Activated CD8-positive, alpha-beta memory T cell treated with anti-CD3 and anti-CD28 coated beads, Interleukin-2, amount 50 U/mL, for 1 hour (primary cell): ENCODE results near the gene TMEM53.
"Not testable (repeated sequence)": the region's sequence is repeated elsewhere in the genome, so short reads cannot be mapped to it uniquely, and the experiment has no call there.

Source experiments
- DNase-seq: peaks from one replicate; pipeline ENCODE4 v3.0.0-alpha.2; 2020; ENCODE audit errors: extremely low read depth

The TMEM53 gene

GRCh38 chr1:44674113-44675000, at the start of gene TMEM53, which contains the start of gene ARMH1:
Gene TMEM53 (minus strand): TSS chr1:44674481. CDS start chr1:44674391, 90 bp downstream.
Gene ARMH1 (plus strand): TSS chr1:44674714. CDS start chr1:44689698, 14,984 bp downstream.
- peak; percentile 88 for DNase-seq

- DNase-seq: no peak
Measured at GRCh38 chr1:44723496-44724295, 49.4 kb upstream of the TMEM53 start.

- DNase-seq: no peak
Measured at GRCh38 chr1:44723064-44723463, 48.8 kb upstream of the TMEM53 start.

- no peak for DNase-seq
Measured at GRCh38 chr1:44721485-44722361, 47.4 kb upstream of the TMEM53 start.

- no peak for DNase-seq
Measured at GRCh38 chr1:44720281-44720680, 46.0 kb upstream of the TMEM53 start.

GRCh38 chr1:44719318-44719717, 45.0 kb upstream of the TMEM53 start:
- no peak for DNase-seq

GRCh38 chr1:44718091-44718490, 43.8 kb upstream of the TMEM53 start:
- no peak for DNase-seq

- no peak for DNase-seq
Measured at GRCh38 chr1:44717653-44718052, 43.4 kb upstream of the TMEM53 start.

GRCh38 chr1:44717156-44717555, 42.9 kb upstream of the TMEM53 start:
- DNase-seq: no peak

- no peak for DNase-seq
Measured at GRCh38 chr1:44714944-44715571, 40.8 kb upstream of the TMEM53 start.

- no peak for DNase-seq
Measured at GRCh38 chr1:44714532-44714931, 40.3 kb upstream of the TMEM53 start.

- no peak for DNase-seq
Measured at GRCh38 chr1:44713321-44713781, 39.1 kb upstream of the TMEM53 start.

- no peak for DNase-seq
Measured at GRCh38 chr1:44707959-44708831, 33.9 kb upstream of the TMEM53 start.

GRCh38 chr1:44707112-44707881, 33.0 kb upstream of the TMEM53 start:
- no peak for DNase-seq

- DNase-seq: no peak
Measured at GRCh38 chr1:44705938-44706337, 31.7 kb upstream of the TMEM53 start.

- DNase-seq: no peak
Measured at GRCh38 chr1:44705470-44705869, 31.2 kb upstream of the TMEM53 start.

- no peak for DNase-seq
Measured at GRCh38 chr1:44701141-44701573, 26.9 kb upstream of the TMEM53 start.

- no peak for DNase-seq
Measured at GRCh38 chr1:44700573-44700972, 26.3 kb upstream of the TMEM53 start.

GRCh38 chr1:44699375-44699774, 25.1 kb upstream of the TMEM53 start:
- not testable (repeated sequence) for DNase-seq
